Tibial nerve (tissue), 3 donors: ENCODE data around the gene SMAD6.

Experiments
- POLR2A ChIP-seq, 2 donors: fragments of 450-650 bp; IDR thresholded peaks; one replicate each; pipeline ENCODE4 v1.6.1; 2017; ENCODE audit warnings: antibody characterized with exemption in 2 of 2, mild to moderate bottlenecking in 2 of 2, moderate library complexity in 2 of 2
- TF ChIP-seq, protein P1 (sequence below), 5 experiments: fragments of 200-600 bp in 3 of 5; fragments of 450-650 bp in 2 of 5; sonication (generic) in 3 of 5; IDR thresholded peaks; one replicate each; pipeline ENCODE4 v1.5.1; 2016 to 2019; ENCODE audit warnings: antibody characterized with exemption in 5 of 5, mild to moderate bottlenecking in 3 of 5, moderate library complexity in 2 of 5

DNA sequence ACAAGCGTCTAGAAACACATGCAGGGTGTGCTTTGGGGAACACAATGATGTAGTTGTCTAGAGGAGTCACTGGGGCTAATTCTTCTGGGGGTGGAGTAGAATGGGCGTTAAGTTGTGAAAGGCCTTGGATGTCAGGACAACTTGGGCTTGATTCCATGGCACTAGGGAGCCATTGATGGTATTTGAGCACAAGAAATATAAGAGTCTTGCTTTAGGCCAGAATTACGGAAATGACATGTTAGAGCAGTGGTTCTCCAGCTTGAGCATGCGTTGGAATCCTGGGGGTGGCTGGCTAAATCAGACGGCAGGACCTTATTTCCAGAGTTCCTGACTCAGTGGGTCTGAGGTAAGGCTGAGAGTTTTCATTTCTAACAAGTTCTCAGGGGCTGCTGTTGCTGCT lies 29.2 kb upstream of the SMAD6 start:
- TF ChIP-seq, protein P1, sequence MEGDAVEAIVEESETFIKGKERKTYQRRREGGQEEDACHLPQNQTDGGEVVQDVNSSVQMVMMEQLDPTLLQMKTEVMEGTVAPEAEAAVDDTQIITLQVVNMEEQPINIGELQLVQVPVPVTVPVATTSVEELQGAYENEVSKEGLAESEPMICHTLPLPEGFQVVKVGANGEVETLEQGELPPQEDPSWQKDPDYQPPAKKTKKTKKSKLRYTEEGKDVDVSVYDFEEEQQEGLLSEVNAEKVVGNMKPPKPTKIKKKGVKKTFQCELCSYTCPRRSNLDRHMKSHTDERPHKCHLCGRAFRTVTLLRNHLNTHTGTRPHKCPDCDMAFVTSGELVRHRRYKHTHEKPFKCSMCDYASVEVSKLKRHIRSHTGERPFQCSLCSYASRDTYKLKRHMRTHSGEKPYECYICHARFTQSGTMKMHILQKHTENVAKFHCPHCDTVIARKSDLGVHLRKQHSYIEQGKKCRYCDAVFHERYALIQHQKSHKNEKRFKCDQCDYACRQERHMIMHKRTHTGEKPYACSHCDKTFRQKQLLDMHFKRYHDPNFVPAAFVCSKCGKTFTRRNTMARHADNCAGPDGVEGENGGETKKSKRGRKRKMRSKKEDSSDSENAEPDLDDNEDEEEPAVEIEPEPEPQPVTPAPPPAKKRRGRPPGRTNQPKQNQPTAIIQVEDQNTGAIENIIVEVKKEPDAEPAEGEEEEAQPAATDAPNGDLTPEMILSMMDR (IDR thresholded peaks at IDR 0.05): no peak
- no peak for TF ChIP-seq POLR2A (IDR thresholded peaks at IDR 0.05)
